Activated B cell treated with CpG ODN at 0.5 μM for 24 hours (primary cell): ENCODE data around the gene OBI1. TPM values are rescaled to one million over a fixed set of nuclear protein-coding genes. Genes with fewer than 3 reads are reported as not detected.

ENCODE experiments used
- ATAC-seq: fragments of 200-7000 bp; cut with Tn5 transposase; one replicate; pipeline ENCODE4 v1.10.0; 2021; ENCODE audit warnings: low read depth, mild to moderate bottlenecking, moderate library complexity
- CTCF ChIA-PET: fragments of 350-600 bp; sonication (Branson Sonifier 250); formaldehyde crosslinking; loops from one replicate; lab custom pipeline; 2021; ENCODE audit warnings: antibody characterized with exemption; lab: Charles Lee
- POLR2A ChIA-PET: fragments of 350-600 bp; sonication (Branson Sonifier 250); formaldehyde crosslinking; loops from one replicate; lab custom pipeline; 2021; ENCODE audit warnings: antibody characterized with exemption; lab: Charles Lee
- DNase-seq: peaks from one replicate; pipeline ENCODE4 v3.0.0; 2022
- H3K27ac Mint-ChIP-seq: one replicate; pipeline ENCODE4 v1.8.0; 2020; ENCODE audit warnings: mixed read lengths
- H3K27me3 Mint-ChIP-seq: one replicate; pipeline ENCODE4 v1.8.0; 2021; ENCODE audit warnings: mixed read lengths
- H3K36me3 Mint-ChIP-seq: one replicate; pipeline ENCODE4 v1.8.0; 2021; ENCODE audit warnings: low read depth, mixed read lengths
- H3K4me1 Mint-ChIP-seq: one replicate; pipeline ENCODE4 v1.8.0; 2021; ENCODE audit warnings: mixed read lengths
- H3K4me3 Mint-ChIP-seq: one replicate; pipeline ENCODE4 v1.8.0; 2020; ENCODE audit warnings: mild to moderate bottlenecking, mixed read lengths
- H3K9me3 Mint-ChIP-seq: one replicate; pipeline ENCODE4 v1.8.0; 2020; ENCODE audit warnings: mixed read lengths
- CTCF ChIP-seq: fragments of 200-600 bp; IDR thresholded peaks from one replicate; pipeline ENCODE4 v1.8.0; 2022; ENCODE audit warnings: antibody characterized with exemption, mild to moderate bottlenecking
- intact Hi-C: fragments of 100-400 bp; cut with micrococcal nuclease; formaldehyde crosslinking; loops from one replicate; pipeline ENCODE4 v1.15.1; 2024
- total RNA-seq: library from RNA; stranded (reverse); gene quantifications from 2 replicates; pipeline ENCODE4 v1.2.3, GENCODE V29; 2022

Gene OBI1
- total RNA-seq, 1 donor from 2014 or later = 19.1 TPM

DNA sequence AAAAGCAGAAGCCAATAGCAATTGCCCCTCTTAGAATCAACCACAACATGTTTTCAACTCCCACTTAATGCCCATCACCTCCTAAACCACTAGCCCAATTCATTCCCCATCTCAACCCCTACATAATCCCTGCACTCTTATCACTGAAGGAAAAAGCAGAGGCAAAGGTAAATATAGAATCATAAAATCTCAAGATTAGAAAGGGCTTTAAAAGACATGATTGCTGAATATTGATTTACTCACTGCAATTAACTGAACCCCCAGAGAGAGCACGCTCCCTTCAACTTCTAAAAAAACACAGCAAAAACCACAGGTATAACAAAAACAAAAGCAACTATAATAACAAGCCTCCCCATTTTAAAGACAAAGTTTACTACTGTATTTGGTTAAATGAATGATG, 40.5 kb downstream of the OBI1 start:
- no peak for DNase-seq
- H3K27me3 Mint-ChIP-seq = no peaks in the 10 kb centered on the region
- intact Hi-C loops = no loop called here
- no peaks in the 10 kb centered on the region for H3K9me3 Mint-ChIP-seq
- ChIA-PET CTCF (no interaction called here), POLR2A (no interaction called here)
- no peak overlapping the region for H3K27ac Mint-ChIP-seq
- H3K4me1 Mint-ChIP-seq = no peaks in the 10 kb centered on the region
- H3K36me3 Mint-ChIP-seq = peaks cover 65% of the 10 kb centered on the region
- no peak for TF ChIP-seq CTCF
- no peak overlapping the region for H3K4me3 Mint-ChIP-seq
- no peak for ATAC-seq

GRCh38 chr13:78611040-78611439, 47.9 kb downstream of the OBI1 start:
- CTCF ChIA-PET = no interaction called here
- H3K27me3 Mint-ChIP-seq = peaks cover 42% of the 10 kb centered on the region

GRCh38 chr13:78610381-78610883, 48.5 kb downstream of the OBI1 start:
- H3K36me3 Mint-ChIP-seq = peaks cover 12% of the 10 kb centered on the region
- H3K4me3 Mint-ChIP-seq = peak overlapping the region; percentile 84
- DNase-seq = no peak
- CTCF ChIA-PET = no interaction called here
- intact Hi-C loops = no loop called here
- H3K27ac Mint-ChIP-seq = no peak overlapping the region
- H3K4me1 Mint-ChIP-seq = peaks cover 46% of the 10 kb centered on the region
- POLR2A ChIA-PET = no interaction called here
- H3K27me3 Mint-ChIP-seq = peaks cover 48% of the 10 kb centered on the region
- ATAC-seq = no peak
- no peaks in the 10 kb centered on the region for H3K9me3 Mint-ChIP-seq
- TF ChIP-seq CTCF = no peak

More at GRCh38 chr13:78611040-78611439, 47.9 kb downstream of the OBI1 start:
- intact Hi-C loops = no loop called here
- ATAC-seq (no peak), DNase-seq (no peak)
- peaks cover 17% of the 10 kb centered on the region for H3K36me3 Mint-ChIP-seq
- H3K4me3 Mint-ChIP-seq = no peak overlapping the region
- no peak overlapping the region for H3K27ac Mint-ChIP-seq
- H3K9me3 Mint-ChIP-seq = no peaks in the 10 kb centered on the region
- POLR2A ChIA-PET = no interaction called here
- peaks cover 41% of the 10 kb centered on the region for H3K4me1 Mint-ChIP-seq
- TF ChIP-seq CTCF = no peak

DNA sequence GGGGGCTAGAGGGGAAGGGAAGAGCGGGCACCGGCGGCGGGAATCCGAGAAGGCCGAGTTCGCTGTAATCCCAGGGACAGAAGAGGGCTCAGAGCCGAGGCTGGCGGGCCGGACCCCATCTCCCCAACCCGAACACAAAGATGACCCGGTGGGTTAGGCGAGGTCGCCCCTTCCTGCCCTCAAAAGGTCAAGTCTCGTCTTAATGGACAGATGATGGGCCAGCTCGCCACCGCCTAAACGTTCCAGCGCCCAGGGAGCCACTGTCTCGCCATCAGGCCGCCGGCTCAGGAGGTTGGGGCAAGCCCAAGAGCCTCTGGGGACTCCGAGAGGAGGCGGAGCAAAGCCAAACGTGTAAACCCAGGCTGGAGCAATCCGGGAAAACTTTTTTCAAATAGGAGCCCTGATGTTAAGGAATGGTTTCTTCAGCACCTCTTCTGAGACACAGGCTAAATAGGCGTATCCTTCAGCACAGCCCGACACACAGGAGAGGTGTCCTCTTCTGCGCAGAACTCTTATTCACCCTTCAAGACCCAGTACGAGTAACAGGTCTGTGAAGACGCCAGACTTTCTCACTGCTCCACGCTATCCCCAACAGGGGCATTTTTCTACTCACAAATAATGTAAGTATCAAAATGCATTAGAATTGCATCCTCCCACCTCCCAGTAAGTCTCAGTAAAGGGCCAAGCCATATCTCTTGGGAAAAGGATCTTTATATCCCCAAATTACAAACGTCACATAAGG, 49.3 kb downstream of the OBI1 start:
- peak; percentile 21 for ATAC-seq

More for the DNA sequence above, 49.3 kb downstream of the OBI1 start:
- intact Hi-C loops = loop anchor here (2.0 to 10.0 kb wide), 4 partner anchors 15 to 1725 kb away; partner anchors contain the start of gene KCTD12
- no peak for DNase-seq
- H3K4me1 Mint-ChIP-seq = peaks cover 46% of the 10 kb centered on the region
- H3K9me3 Mint-ChIP-seq = no peaks in the 10 kb centered on the region
- H3K27me3 Mint-ChIP-seq = peaks cover 55% of the 10 kb centered on the region
- no peak overlapping the region for H3K27ac Mint-ChIP-seq
- ChIA-PET CTCF (no interaction called here), POLR2A (no interaction called here)
- no peak for TF ChIP-seq CTCF
- H3K4me3 Mint-ChIP-seq = peak overlapping the region; percentile 84
- peaks cover 6% of the 10 kb centered on the region for H3K36me3 Mint-ChIP-seq
